Gastroesophageal sphincter (tissue), 3 donors: ENCODE data around the gene ACSF2.

Experiments used
- POLR2AphosphoS5 ChIP-seq: sonication (generic); formaldehyde crosslinking; IDR thresholded peaks from one replicate; pipeline ENCODE4 v1.6.1; 2017; ENCODE audit warnings: antibody characterized with exemption
- TF ChIP-seq, protein P1 (sequence below), 4 experiments: fragments of 200-600 bp in 2 of 4; fragments of 450-650 bp in 2 of 4; sonication (generic) in 1 of 4; IDR thresholded peaks; one replicate each; pipeline ENCODE4 v1.5.1; 2017 to 2019; ENCODE audit warnings: antibody characterized with exemption in 4 of 4, mild to moderate bottlenecking in 2 of 4, moderate library complexity in 2 of 4

DNA sequence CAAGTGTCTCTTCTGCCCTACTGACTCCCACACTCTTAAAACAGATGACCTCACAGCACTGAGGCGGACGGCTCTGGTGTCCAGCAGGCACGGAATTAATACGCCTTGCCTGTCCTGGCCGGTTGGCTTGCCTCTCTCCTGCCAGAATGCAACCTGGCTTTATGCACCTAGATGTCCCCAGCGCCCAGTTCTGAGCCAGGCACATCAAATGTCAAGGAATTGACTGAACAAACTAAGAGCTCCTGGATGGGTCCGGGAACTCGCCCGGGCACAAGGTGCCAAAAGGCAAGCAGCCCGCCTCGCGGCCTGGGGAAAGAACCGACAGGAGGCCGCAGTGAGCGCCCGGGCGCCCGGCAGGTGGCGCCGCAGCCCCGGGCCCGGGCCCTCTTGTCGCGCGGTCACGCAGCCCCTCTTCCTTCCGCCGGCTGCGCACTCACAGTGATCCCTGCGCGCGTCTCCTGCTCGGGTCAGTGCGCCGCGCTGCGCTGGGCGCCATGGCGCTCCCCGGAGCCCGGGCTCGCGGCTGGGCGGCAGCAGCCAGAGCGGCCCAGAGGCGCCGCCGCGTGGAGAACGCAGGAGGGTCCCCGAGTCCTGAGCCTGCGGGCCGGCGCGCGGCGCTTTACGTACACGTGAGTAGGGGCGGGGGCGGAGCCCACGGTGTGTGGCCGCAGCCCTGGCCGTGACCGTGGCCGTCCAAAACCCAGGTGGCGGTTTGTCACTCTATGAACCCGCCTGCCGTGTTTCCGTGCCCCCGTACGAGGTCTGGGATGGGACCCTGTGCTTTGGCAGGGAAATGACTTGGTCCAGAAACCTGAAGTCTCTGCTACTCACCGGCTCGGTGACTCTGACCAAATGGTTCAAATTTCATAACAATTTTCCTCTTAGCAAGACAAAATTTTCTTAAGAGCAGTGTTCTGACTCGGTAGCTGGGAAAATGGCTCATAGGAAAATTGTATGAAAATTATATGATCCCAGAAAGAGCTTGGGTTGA, 52.7 kb downstream of the ACSF2 start, which contains the start of gene RSAD1:
- TF ChIP-seq POLR2AphosphoS5: peak; percentile 74
- TF ChIP-seq, protein P1, sequence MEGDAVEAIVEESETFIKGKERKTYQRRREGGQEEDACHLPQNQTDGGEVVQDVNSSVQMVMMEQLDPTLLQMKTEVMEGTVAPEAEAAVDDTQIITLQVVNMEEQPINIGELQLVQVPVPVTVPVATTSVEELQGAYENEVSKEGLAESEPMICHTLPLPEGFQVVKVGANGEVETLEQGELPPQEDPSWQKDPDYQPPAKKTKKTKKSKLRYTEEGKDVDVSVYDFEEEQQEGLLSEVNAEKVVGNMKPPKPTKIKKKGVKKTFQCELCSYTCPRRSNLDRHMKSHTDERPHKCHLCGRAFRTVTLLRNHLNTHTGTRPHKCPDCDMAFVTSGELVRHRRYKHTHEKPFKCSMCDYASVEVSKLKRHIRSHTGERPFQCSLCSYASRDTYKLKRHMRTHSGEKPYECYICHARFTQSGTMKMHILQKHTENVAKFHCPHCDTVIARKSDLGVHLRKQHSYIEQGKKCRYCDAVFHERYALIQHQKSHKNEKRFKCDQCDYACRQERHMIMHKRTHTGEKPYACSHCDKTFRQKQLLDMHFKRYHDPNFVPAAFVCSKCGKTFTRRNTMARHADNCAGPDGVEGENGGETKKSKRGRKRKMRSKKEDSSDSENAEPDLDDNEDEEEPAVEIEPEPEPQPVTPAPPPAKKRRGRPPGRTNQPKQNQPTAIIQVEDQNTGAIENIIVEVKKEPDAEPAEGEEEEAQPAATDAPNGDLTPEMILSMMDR (IDR thresholded peaks at IDR 0.05): peak in 3 of 4 experiments; percentile 90 to 94 (median 93)
